GM10266 (cell line): ENCODE results near the gene UMPS.
A peak's percentile ranks its signal among the peaks of the same experiment; 100 is the strongest.

Experiments used
- DNase-seq: peaks from one replicate; pipeline ENCODE4 v3.0.0; 2012; ENCODE audit errors: extremely low spot score
- CTCF ChIP-seq: IDR thresholded peaks from 2 replicates; pipeline ENCODE4 v1.5.1; 2012; ENCODE audit warnings: mild to moderate bottlenecking, low read depth; ENCODE audit not compliant: control insufficient read depth, insufficient read depth; ENCODE audit errors: missing control alignments

UMPS gene

GRCh38 chr3:124688581-124689454, 41.4 kb upstream of the UMPS start:
- DNase-seq = peak; percentile 82
- TF ChIP-seq CTCF = peak; percentile 83

DNA sequence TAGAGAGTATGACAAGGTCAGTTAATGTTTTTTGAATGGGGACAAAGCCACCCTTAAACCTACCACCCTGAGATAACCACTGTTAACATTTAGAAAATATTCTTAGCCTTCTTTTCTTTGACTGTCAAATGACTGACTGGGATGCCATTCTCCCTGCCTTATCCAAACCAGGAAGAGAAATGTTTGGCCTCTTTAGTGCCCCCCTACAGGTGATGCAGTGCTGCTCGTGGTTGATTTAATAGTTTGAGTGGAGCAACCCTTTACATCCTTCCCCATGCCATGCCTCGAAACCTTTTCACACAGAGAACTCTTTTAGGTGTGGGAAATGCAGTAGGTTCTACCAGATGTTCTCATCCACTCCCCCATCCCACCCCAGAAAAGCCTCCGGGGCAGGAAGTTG, 38.7 kb upstream of the UMPS start:
- TF ChIP-seq CTCF = no peak
- no peak for DNase-seq

- no peak for TF ChIP-seq CTCF
- no peak for DNase-seq
These were observed 35.8 kb upstream of the UMPS start for GRCh38 chr3:124694486-124694885.

GRCh38 chr3:124695369-124695768, 34.9 kb upstream of the UMPS start:
- no peak for TF ChIP-seq CTCF
- no peak for DNase-seq

DNA sequence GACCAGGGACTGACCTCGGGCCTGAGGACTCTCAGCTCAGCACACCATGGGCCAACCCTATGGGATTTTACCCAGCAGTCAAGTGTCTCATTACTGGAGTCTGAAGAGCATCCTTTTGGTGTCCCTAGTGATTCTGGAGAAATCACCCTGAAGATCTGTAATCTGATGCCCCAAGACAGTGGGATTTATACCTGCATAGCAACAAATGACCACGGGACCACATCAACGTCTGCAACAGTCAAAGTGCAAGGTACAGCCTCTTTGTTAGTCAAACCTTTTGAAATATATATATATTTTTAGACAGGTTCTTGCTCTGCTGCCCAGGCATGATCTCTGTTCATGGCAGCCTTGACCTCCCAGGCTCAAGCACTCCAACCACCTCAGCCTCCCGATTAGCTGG, 34.2 kb upstream of the UMPS start:
- DNase-seq = no peak
- no peak for TF ChIP-seq CTCF

GRCh38 chr3:124697302-124697701, 33.0 kb upstream of the UMPS start:
- DNase-seq = no peak
- no peak for TF ChIP-seq CTCF

DNA sequence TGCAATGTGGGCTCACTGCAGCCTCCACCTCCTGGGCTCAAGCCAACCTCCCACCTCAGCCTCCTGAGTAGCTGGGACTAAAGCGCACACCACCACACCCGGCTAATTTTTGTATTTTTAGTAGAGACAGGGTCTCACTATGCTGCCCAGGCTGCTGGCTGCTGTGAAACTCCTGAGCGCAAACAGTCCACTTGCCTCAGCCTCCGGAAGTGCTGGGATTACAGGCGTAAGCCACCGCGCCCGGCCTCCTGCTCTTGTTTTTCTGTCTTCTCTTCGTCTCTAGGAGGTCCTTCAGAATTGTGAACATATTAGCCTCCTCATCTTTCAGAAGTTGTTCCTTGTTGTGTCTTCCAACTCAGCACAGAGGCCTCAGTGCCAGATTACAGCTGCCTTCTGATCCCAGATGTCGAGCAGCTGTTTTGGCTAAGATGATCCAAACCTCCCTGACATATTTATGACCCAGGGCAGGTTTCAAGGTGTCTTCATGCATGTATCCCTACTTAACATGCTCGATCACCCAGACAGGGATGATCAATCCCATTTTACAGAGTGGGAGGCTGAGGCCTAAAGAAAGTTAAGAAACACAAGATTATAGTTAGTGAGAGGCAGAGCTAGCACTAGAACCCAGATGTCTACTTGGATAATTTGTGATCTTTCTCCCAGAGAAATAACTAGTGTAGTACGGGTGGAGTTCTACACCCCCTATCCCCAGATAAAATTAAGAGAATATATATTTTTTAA, 32.1 kb upstream of the UMPS start:
- TF ChIP-seq CTCF = no peak
- DNase-seq = no peak
